Measurements from ENCODE around the gene IL2RA. TPM values are rescaled to one million over a fixed set of nuclear protein-coding genes. Genes with fewer than 3 reads are reported as not detected.

The IL2RA gene
- total and polyA plus RNA-seq, 9 of the 15 experiments (the other 6 are each of a cell fraction or from before 2014, with no cell fraction given) = 0.95 TPM; not detected in 8

DNA sequence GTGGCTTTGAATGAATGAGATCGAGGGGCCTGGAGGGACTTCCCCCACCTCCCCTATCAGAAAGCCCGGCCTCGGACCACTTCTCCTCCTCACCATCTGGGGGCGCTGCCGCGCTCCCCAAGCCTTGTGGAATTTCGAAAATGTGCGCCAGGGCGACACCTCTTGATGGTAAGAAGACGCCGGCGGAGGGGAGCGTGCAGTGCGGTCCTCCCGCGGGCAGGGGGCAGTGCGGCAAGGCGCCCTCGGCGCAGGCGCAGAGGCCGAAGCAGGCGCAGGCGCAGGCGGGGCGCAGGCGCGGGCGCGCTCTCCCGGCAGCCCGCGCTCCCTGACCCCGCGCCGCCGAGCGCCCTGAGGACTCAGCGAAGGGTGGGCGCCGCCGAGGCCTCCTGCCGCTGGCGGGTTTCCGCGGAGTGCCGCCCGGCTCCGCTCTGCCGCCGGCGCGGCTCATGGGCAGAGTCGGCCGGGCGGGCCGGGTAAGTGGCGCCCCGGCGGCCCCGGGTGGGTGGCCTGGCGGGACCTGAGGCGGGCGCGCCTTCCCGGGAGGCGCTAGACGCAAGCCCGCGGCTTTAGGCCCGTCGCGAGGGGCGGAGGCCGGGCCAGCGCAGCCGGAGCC, 26.7 kb upstream of the IL2RA start, which contains the start of gene RBM17 (continued):
- TF ChIP-seq, protein P1, sequence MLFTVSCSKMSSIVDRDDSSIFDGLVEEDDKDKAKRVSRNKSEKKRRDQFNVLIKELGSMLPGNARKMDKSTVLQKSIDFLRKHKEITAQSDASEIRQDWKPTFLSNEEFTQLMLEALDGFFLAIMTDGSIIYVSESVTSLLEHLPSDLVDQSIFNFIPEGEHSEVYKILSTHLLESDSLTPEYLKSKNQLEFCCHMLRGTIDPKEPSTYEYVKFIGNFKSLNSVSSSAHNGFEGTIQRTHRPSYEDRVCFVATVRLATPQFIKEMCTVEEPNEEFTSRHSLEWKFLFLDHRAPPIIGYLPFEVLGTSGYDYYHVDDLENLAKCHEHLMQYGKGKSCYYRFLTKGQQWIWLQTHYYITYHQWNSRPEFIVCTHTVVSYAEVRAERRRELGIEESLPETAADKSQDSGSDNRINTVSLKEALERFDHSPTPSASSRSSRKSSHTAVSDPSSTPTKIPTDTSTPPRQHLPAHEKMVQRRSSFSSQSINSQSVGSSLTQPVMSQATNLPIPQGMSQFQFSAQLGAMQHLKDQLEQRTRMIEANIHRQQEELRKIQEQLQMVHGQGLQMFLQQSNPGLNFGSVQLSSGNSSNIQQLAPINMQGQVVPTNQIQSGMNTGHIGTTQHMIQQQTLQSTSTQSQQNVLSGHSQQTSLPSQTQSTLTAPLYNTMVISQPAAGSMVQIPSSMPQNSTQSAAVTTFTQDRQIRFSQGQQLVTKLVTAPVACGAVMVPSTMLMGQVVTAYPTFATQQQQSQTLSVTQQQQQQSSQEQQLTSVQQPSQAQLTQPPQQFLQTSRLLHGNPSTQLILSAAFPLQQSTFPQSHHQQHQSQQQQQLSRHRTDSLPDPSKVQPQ (CRISPR knock-in tag; IDR thresholded peaks at IDR 0.05; ENCODE audit: borderline replicate concordance) = no peak
- no peak for TF ChIP-seq ZNF79 (CRISPR knock-in tag; IDR thresholded peaks at IDR 0.05; ENCODE audit: low read depth)

DNA sequence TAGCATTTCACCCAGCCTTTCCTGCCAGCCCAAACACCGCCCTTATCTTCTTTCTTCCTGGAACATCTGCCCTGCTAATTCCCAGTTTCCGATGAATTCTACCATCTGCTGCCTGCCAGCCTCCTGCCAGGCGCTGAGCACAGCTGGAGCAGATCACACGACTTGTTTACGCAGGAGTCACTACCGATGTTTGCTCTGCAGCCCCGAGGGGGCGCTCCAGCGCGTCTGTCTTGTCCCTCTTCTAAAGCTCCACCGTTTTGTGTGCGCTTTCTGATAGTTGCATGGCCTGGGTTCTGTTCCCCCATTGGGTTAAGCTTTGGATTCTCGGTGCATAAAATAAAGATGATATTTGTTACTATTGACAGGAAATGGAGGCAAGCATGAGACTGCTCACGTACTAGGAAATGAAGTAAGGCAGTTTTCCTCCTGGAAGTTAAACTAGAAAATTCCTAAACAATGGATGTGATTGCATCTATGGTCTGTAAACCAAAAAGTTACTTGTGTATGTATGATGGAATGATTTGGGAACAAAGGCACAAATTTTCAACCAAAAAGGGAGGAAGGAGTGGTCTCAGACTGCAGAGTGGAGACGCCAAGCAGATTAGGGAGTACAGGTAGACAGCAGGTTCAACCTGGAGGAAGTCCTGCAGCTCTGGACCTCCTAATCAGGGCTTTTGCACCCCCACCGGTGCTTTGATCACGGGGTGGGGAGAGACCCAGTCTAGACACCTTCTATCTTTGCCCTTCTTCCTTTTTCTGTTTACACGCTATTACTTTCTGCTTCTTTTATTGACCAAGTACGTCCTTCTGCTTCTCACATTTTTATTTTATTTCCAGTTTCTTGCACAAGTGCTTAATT, 24.4 kb upstream of the IL2RA start:
- H3K9ac ChIP-seq (ENCODE audit: insufficient read depth in 1 of 2, low read depth in 2 of 2, low read length in 2 of 2) = peak overlapping the region in 1 of 2 experiments; percentile 47; a peak in 1 of 4 replicates
- peaks cover 28% of the 10 kb centered on the region for H3K79me2 ChIP-seq (ENCODE audit: control insufficient read depth, insufficient read depth, low read length)
- no peaks in the 10 kb centered on the region for H3K9me3 ChIP-seq (replicated peaks; ENCODE audit: control insufficient read depth, insufficient read depth, low read depth, low read length)
- no TSS peak for BruUV-seq (replicated peaks)
- intact Hi-C loops (cut with micrococcal nuclease) = loop anchor here (2.0 to 10.0 kb wide), 4 partner anchors 72 to 316 kb away; no protein-coding TSS in a partner anchor
- peak overlapping the region; percentile 63 for H3K4me2 ChIP-seq (ENCODE audit: insufficient read depth, low read length)
- no peaks in the 10 kb centered on the region for H3K9me1 ChIP-seq (ENCODE audit: control insufficient read depth, insufficient read depth, low read length)
- POLR2A ChIA-PET = interaction anchor here (0.6 to 1.4 kb wide), 3 partner anchors 9 to 514 kb away, joined by 3 to 4 read pairs (median 4); no protein-coding TSS in a partner anchor
- H3K36me3 ChIP-seq (ENCODE audit: control insufficient read depth, insufficient read depth, low read length) = peaks cover 7% of the 10 kb centered on the region; the same call in 1 of the 3 replicates
- in situ Hi-C loops (cut with MboI) = loop anchor here (5.0 kb wide), 1 partner anchor 139 kb away; no protein-coding TSS in a partner anchor
- H3K4me3 ChIP-seq = no peak overlapping the region
- DNase-seq (ENCODE audit: extremely low read depth in 1 of 4, low spot score in 3 of 4) (peak; percentile 57 to 94 (median 67)), FAIRE-seq (peak; percentile 95), ATAC-seq (peak; percentile 82)
- H2AFZ ChIP-seq (ENCODE audit: low read depth, low read length) = peak overlapping the region; percentile 77
- CTCF ChIA-PET (ENCODE audit: low intra/inter-chr PET ratio) = interaction anchor here (0.6 to 6.0 kb wide), 7 partner anchors 64 to 350 kb away, joined by 3 to 47 read pairs (median 4); partner anchors contain the start of gene PFKFB3
- WGBS (ENCODE audit: insufficient coverage, low coverage, missing lambda C conversion rate) = 10% methylated on average over 19 of the region's 19 CpGs
- peaks cover 13 to 17% of the 10 kb centered on the region in 2 experiments; a peak in 4 of 5 replicates for H3K4me1 ChIP-seq (replicated peaks in 1 of 2; ENCODE audit: control insufficient read depth in 2 of 2, insufficient read depth in 2 of 2, low read length in 2 of 2)
- H3K27me3 ChIP-seq (ENCODE audit: control insufficient read depth in 2 of 2, insufficient read depth in 2 of 2, low read length in 2 of 2) = peaks cover 10 to 17% of the 10 kb centered on the region in 2 experiments; a peak in 4 of 5 replicates
- H4K20me1 ChIP-seq (replicated peaks; ENCODE audit: control insufficient read depth, insufficient read depth, low read length) = peaks cover 16% of the 10 kb centered on the region
- no peak overlapping the region; the same call in 2 of the 3 replicates for H3K27ac ChIP-seq (ENCODE audit: extremely low read depth, low read depth, low read length)
- TF ChIP-seq CBFA2T3 (IDR thresholded peaks at IDR 0.05) (no peak; the same call in 1 of the 2 replicates), MYC (IDR thresholded peaks at IDR 0.05; ENCODE audit: low read depth, low read length) (peak; percentile 52; the same call in 1 of the 2 replicates), MYC (CRISPR knock-in tag; IDR thresholded peaks at IDR 0.05; ENCODE audit: borderline replicate concordance, low read depth) (no peak), GATAD2B (IDR thresholded peaks at IDR 0.05; ENCODE audit: borderline replicate concordance) (no peak; the same call in 1 of the 2 replicates), RFX1 (IDR thresholded peaks at IDR 0.05) (no peak), SMAD1 (IDR thresholded peaks at IDR 0.05; ENCODE audit: low read depth, low read length, partially characterized antibody) (no peak), SETDB1 (IDR thresholded peaks at IDR 0.05; ENCODE audit: low read length) (no peak)
- TF ChIP-seq, protein P2, sequence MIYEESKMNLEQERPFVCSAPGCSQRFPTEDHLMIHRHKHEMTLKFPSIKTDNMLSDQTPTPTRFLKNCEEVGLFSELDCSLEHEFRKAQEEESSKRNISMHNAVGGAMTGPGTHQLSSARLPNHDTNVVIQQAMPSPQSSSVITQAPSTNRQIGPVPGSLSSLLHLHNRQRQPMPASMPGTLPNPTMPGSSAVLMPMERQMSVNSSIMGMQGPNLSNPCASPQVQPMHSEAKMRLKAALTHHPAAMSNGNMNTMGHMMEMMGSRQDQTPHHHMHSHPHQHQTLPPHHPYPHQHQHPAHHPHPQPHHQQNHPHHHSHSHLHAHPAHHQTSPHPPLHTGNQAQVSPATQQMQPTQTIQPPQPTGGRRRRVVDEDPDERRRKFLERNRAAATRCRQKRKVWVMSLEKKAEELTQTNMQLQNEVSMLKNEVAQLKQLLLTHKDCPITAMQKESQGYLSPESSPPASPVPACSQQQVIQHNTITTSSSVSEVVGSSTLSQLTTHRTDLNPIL (CRISPR knock-in tag; IDR thresholded peaks at IDR 0.05) = no peak
